Peyer's patch (tissue), 4 donors: ENCODE data around the gene RALGPS2.

ENCODE experiments used
- CTCF ChIP-seq, 6 experiments: fragments of 450-650 bp in 4 of 6; fragments of 200-600 bp in 2 of 6; sonication (generic) in 1 of 6; IDR thresholded peaks; one replicate each; pipeline ENCODE4 v1.5.1; 2017 to 2019; ENCODE audit warnings: antibody characterized with exemption in 6 of 6, mild to moderate bottlenecking in 3 of 6, moderate library complexity in 1 of 6
- POLR2A ChIP-seq, 2 donors: fragments of 450-650 bp; IDR thresholded peaks; one replicate each; pipeline ENCODE4 v1.5.1; 2017; ENCODE audit warnings: antibody characterized with exemption in 2 of 2, mild to moderate bottlenecking in 2 of 2, moderate library complexity in 2 of 2

- no peak for TF ChIP-seq POLR2A (IDR thresholded peaks at IDR 0.05)
- no peak for TF ChIP-seq CTCF (IDR thresholded peaks at IDR 0.05)
Observed at GRCh38 chr1:178898401-178898800, 173.4 kb downstream of the RALGPS2 start.
